NCI-H146 (cell line): ENCODE data around the gene SLC6A19.

Experiments used
- DNase-seq: peaks from one replicate; lab custom pipeline; 2025; lab: John Stamatoyannopoulos, UW

The SLC6A19 gene

GRCh38 chr5:1166370-1166769, 35.0 kb upstream of the SLC6A19 start:
- DNase-seq = no peak

- no peak for DNase-seq
Measured at GRCh38 chr5:1167361-1167727, 34.1 kb upstream of the SLC6A19 start.

- peak; percentile 86 for DNase-seq
Measured at GRCh38 chr5:1167728-1168709, 33.4 kb upstream of the SLC6A19 start.

- DNase-seq = no peak
Measured at GRCh38 chr5:1168796-1169195, 32.6 kb upstream of the SLC6A19 start.

GRCh38 chr5:1169211-1170115, 31.9 kb upstream of the SLC6A19 start:
- no peak for DNase-seq

- no peak for DNase-seq
Measured at GRCh38 chr5:1171340-1171941, 30.0 kb upstream of the SLC6A19 start.

- DNase-seq = no peak
Measured at GRCh38 chr5:1172007-1172581, 29.3 kb upstream of the SLC6A19 start.

GRCh38 chr5:1172670-1173404, 28.6 kb upstream of the SLC6A19 start:
- DNase-seq = no peak

GRCh38 chr5:1173485-1174070, 27.8 kb upstream of the SLC6A19 start:
- DNase-seq = no peak

- DNase-seq = peak; percentile 68
Measured at GRCh38 chr5:1174122-1174936, 27.1 kb upstream of the SLC6A19 start.

- no peak for DNase-seq
Measured at GRCh38 chr5:1175015-1175414, 26.4 kb upstream of the SLC6A19 start.

GRCh38 chr5:1175801-1176472, 25.5 kb upstream of the SLC6A19 start:
- no peak for DNase-seq

GRCh38 chr5:1176473-1177391, 24.7 kb upstream of the SLC6A19 start:
- DNase-seq = no peak

- no peak for DNase-seq
Measured at GRCh38 chr5:1177826-1178528, 23.4 kb upstream of the SLC6A19 start.

GRCh38 chr5:1178529-1179382, 22.6 kb upstream of the SLC6A19 start:
- no peak for DNase-seq

GRCh38 chr5:1179383-1179715, 22.0 kb upstream of the SLC6A19 start:
- DNase-seq = no peak

GRCh38 chr5:1180096-1180495, 21.3 kb upstream of the SLC6A19 start:
- DNase-seq = no peak
